Measurements from ENCODE around the gene TMEM54.

TMEM54 gene

DNA sequence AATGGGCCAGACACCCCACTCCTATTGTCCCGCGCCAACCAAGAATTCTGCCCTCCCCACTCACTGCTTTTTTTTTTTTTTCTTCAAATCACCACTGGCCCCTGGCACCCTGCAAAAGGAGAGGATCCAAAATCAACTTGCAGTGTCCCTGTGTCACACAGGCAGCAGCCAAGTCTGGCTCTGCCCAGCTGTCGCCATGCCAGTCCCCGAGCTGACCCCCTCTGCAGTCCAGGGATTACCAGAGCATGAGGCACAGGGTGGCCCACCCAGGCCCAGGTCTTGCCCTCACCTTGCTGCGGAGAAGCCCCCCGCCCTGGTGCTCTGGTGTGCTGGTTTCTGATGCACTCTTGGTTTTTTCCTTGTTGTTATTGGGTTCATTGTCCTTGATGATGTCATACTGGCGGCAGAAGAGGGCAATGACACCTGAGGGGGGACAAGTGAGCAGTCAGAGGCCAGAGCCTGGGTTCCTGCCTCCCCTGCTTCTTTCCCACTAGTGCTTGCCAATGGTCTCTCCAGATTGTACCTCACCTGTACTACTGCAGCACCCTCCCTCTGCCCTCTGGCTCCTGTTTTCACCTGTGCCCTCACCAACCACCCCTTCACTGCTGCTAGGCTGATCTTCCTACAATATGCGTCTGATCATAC is 36.7 kb downstream of the TMEM54 start:
- no peak for DNase-seq (ENCODE audit: low spot score)

GRCh38 chr1:32863881-32864245 is 37.3 kb downstream of the TMEM54 start:
- DNase-seq (ENCODE audit: low spot score) = no peak

DNA sequence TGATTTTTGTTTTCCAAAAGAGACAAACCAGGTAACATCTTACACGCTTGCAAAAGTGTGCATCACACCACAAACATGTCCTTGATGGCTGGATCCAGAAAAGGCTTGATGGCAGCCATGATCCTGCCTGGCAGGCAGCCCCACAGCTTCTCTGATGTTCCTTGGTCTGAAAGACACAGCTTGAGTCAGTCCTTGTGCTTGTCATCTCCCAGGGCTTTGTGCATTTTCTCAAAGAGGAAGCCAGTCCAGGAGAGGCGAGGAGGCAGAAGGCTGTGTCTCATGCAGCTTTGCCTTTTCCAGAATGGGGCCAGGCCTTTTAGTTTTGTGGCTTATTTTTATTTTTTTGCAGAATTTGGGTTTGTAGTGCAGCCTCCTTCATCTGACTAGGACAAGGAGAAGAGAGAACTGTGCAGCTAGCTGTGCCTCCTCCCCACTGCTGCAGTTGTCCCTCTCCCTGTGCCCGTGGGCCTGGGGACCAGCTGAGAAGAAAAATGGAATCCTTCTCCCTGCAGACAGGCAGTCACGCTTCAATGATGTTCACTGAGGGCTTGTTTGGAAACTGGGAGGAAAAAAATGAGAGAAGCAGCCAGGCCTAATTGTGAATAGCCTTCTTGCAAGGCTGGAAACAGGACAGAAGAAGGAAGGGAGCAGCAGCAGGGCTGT is 37.8 kb downstream of the TMEM54 start:
- DNase-seq (ENCODE audit: low spot score) = no peak

GRCh38 chr1:32861904-32862695 is 39.1 kb downstream of the TMEM54 start:
- DNase-seq (ENCODE audit: low spot score) = no peak

DNA sequence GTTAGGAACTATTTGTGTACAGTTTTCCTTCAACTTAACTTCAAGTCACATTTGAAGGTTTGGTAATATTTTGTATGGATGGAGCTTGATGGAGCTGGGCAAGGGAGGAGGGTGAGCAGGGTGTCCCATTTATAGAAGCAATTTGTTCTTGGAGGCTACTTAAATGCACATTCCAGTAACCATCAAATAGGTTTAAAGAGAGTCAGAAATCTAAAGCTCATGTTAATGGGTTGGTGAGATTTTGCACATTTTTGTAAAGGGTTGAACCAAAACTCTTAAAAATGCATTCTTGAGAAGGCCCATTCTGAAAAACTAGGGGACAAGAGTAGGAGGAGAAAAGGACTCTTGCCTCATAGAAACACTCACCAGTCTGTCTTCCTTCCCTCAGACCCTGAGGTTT is 40.6 kb downstream of the TMEM54 start:
- DNase-seq (ENCODE audit: low spot score) = no peak

GRCh38 chr1:32859915-32860314 is 41.3 kb downstream of the TMEM54 start:
- no peak for DNase-seq (ENCODE audit: low spot score)

DNA sequence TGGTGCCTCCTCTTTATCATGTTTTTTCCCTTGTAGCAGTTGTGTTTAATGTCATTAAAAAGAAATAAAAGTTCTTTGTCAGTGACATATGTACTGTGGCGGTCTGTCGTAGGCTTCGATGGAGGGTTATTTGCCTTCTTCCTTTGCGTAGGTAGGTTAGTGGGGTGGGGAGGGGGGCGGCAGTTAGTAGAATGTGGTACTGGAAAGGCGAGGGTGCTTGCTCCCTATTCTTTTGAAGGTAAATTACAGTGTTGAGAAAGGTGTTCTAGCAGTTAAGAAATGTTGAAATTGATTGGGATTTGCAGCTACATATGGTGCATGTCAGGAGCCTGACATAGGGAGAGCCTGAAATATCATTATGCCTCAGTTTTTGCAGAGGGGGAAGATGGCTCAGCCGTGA is 42.4 kb downstream of the TMEM54 start:
- DNase-seq (ENCODE audit: low spot score) = no peak

DNA sequence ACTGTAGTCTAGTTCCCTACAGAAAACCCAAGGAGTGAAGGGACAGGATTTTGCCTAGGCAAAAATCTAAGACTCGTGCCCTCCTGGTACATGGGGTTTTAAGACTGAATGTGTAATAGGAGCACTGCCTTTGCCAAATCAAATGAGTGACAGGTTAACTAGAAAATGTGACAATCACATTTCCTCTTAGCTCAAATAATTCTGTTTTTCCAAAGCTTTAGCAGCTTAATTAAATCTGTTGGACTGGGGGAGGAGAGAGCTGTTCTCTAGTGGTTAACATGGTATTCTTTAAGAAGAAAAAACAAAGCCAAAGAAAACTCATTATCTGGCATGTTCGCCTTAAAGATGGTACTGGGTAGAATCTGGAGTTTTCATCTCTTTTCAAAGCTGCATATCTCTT is 43.1 kb downstream of the TMEM54 start:
- DNase-seq (ENCODE audit: low spot score) = no peak

DNA sequence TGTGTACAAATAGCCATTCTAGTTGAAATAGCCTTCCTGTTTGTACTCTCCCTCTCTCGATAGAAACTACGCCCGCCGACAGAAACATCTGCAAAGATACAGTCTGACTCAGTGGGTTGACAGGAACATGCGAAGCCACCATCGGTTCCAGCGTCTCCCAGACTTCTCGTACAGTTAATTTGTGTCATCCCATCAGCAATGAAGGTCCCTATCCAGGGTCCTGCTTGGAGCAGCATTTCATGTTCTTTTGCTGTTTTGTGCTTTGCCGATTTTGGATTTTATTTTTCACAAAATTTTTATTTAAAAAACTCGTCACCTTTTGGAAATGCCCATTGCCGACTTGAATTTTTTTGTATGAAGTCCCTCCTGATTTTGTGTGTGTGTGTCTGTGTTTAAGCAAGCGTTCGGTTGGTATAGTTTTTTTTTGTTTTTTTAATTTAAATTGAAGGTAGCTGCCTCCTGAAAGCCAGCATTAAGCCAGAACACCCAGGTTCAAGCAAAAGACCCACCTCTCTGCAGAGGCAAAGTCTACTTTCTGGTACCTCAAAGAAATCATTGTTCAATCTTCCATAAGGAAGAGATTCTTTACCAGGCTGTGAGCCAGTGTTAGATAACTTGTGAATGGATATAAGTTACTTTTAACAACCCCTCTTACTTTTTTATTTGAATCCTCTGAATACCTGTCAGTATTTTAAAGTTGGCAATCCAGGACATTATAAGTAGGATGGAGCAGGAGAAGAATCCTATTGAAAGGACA is 45.1 kb downstream of the TMEM54 start:
- no peak for DNase-seq (ENCODE audit: low spot score)

DNA sequence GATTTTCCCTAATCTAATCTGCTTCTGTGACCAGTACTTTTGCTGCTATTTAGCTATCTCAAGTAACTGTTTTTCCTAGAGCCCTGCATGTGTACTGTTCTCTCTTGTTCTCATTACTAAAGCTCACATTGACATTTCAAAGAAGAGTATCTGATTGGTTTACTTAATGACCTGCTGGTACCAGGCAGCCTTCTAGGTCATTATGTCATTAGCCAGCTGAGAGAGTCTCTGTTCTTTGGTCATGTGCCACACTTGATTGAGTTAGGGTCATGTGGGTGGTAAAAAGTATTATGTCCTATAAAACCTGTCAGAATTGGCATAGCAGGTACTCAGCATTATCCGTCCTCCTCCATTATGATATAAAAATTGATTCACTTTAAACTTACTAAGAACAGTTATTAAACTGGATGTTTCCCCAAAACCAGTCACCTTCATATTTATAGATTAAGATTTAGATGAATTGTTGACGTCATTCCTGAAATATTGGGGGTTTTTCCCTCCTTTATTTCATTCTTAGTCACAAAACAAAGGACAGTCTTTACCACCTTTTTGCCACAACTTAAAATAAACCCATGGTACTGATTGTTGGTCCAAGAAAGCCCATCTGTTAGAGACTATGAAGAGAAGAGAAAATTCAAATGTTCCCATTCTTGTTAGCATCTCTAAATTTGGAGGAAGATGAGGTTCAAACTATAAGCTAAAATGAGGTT is 52.7 kb downstream of the TMEM54 start:
- DNase-seq (ENCODE audit: low spot score) = no peak

Data from AG20443 (cell line).